CD4-positive, alpha-beta T cell (primary cell): ENCODE results near the gene WDR46. TPM values are rescaled to one million over a fixed set of nuclear protein-coding genes. Genes with fewer than 3 reads are reported as not detected.
A peak's percentile ranks its signal among the peaks of the same experiment; 100 is the strongest.

Experiments
- ATAC-seq: fragments of 200-7000 bp; cut with Tn5 transposase; one replicate; pipeline ENCODE4 v1.10.0; 2022; ENCODE audit warnings: mild to moderate bottlenecking; ENCODE audit not compliant: poor library complexity
- CTCF ChIA-PET: fragments of 350-600 bp; sonication (Branson Sonifier 250); formaldehyde crosslinking; loops from one replicate; lab custom pipeline; 2021; ENCODE audit warnings: antibody characterized with exemption, inconsistent platforms; lab: Charles Lee
- POLR2A ChIA-PET: fragments of 350-600 bp; sonication (Branson Sonifier 250); formaldehyde crosslinking; loops from one replicate; lab custom pipeline; 2021; ENCODE audit warnings: antibody characterized with exemption, inconsistent platforms; lab: Charles Lee
- DNase-seq, 14 experiments: peaks; one replicate each; pipeline ENCODE4 v3.0.0-alpha.2; 2013 to 2020; ENCODE audit warnings: mixed read lengths in 2 of 14
- H3K27ac ChIP-seq, 2 donors: one replicate each; pipeline versions ENCODE4 v1.5.1 to v1.7.0; 2013; ENCODE audit warnings: low read length in 2 of 2, low read depth in 1 of 2, mild to moderate bottlenecking in 1 of 2
- H3K27me3 ChIP-seq, 2 experiments: 1 replicate in 1 of 2; 2 replicates in 1 of 2; pipeline versions ENCODE4 v1.6.1 to v1.7.0; 2013; ENCODE audit warnings: low read length in 2 of 2, control low read depth in 1 of 2, mild to moderate bottlenecking in 1 of 2, moderate library complexity in 1 of 2; ENCODE audit not compliant: insufficient read depth in 2 of 2, control insufficient read depth in 1 of 2
- H3K36me3 ChIP-seq: one replicate; pipeline ENCODE4 v1.6.1; 2013; ENCODE audit warnings: low read length, control low read depth; ENCODE audit not compliant: insufficient read depth
- H3K4me1 ChIP-seq: one replicate; pipeline ENCODE4 v1.6.1; 2013; ENCODE audit warnings: low read length, control low read depth; ENCODE audit not compliant: insufficient read depth
- H3K4me3 ChIP-seq: one replicate; pipeline ENCODE4 v1.5.1; 2013; ENCODE audit warnings: mild to moderate bottlenecking, low read length, moderate library complexity
- H3K9me3 ChIP-seq, 2 experiments: 1 replicate in 1 of 2; 2 replicates in 1 of 2; pipeline versions ENCODE4 v1.6.1 to v1.7.0; 2013; ENCODE audit warnings: low read length in 2 of 2, mild to moderate bottlenecking in 2 of 2, control low read depth in 1 of 2, moderate library complexity in 1 of 2; ENCODE audit not compliant: control insufficient read depth in 1 of 2, insufficient read depth in 1 of 2
- H3K27ac Mint-ChIP-seq: one replicate; pipeline ENCODE4 v1.8.0; 2020; ENCODE audit warnings: mixed read lengths
- H3K27me3 Mint-ChIP-seq: one replicate; pipeline ENCODE4 v1.8.0; 2021; ENCODE audit warnings: mixed read lengths
- H3K36me3 Mint-ChIP-seq: one replicate; pipeline ENCODE4 v1.8.0; 2021; ENCODE audit warnings: low read depth, mixed read lengths
- H3K4me1 Mint-ChIP-seq: one replicate; pipeline ENCODE4 v1.8.0; 2021; ENCODE audit warnings: low read depth, mixed read lengths
- H3K4me3 Mint-ChIP-seq: one replicate; pipeline ENCODE4 v1.8.0; 2020; ENCODE audit warnings: mild to moderate bottlenecking, mixed read lengths
- H3K9me3 Mint-ChIP-seq: one replicate; pipeline ENCODE4 v1.8.0; 2020; ENCODE audit warnings: mixed read lengths
- intact Hi-C, 2 experiments: fragments of 100-400 bp; cut with DNase I in 1 of 2; cut with micrococcal nuclease in 1 of 2; formaldehyde crosslinking; loops; one replicate each; pipeline versions ENCODE4 v1.15.1 to v1.9.0; 2023 to 2025; cut with DNase I, micrococcal nuclease
- total RNA-seq, 174 experiments: library from RNA in 2 of 174; stranded (reverse) in 2 of 174; gene quantifications; one replicate each; pipeline ENCODE4 v1.2.3 and lab custom pipeline; 2021 to 2026
- TF ChIP-seq, protein P1 (sequence below): fragments of 200-600 bp; IDR thresholded peaks from one replicate; pipeline ENCODE4 v1.8.0; 2022; ENCODE audit warnings: antibody characterized with exemption, mild to moderate bottlenecking

The WDR46 gene
- total RNA-seq, 2 experiments from 2014 or later: 13.6 to 15.8 TPM

DNA sequence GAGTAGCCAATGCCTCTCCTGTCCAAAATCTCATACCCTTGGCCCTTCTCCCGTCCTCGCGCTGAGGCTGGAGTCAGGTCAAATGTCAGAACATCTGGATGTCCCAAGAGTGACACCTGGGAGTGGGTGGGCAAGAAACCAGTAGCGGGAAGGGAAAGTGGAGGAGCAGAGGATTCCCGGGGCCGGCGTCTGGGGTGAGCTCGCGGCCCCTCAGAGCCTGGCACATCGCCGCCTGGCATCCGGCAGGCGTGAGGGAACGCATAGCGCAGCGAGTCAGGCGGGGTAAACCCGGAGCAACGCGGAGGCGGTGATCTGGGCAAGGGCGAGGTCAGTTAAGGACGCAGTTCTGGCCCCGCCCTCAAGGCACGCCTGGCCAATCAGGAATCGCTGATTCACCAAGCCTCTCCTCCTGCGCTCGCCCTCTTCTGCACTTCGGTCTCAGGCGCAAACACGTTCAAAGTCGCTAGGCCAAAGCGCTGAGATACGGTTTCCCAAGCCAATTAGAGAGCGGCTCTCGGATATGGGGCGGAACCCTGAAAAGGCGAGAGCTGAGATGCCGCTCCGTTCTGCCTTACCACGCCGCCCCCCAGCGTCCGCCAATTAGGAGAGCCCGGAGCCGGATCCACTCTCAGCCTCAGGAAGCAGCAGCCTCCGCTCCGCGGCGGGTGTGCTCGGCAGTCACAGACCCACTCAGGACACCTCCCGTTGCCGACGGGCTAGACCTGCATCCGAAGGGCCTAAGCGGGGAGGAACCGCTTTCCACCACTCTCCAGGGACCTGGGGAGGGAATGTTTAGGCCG, 39.9 kb downstream of the WDR46 start:
- Mint-ChIP-seq H3K4me1 (peaks cover 37% of the 10 kb centered on the region), H3K27me3 (no peaks in the 10 kb centered on the region), H3K27ac (peak overlapping the region; percentile 97), H3K4me3 (peak overlapping the region; percentile 92), H3K36me3 (peaks cover 24% of the 10 kb centered on the region), H3K9me3 (no peaks in the 10 kb centered on the region)
- POLR2A ChIA-PET: interaction anchor here (0.5 to 4.0 kb wide), 42 partner anchors 11 to 1585 kb away, joined by 3 to 95 read pairs (median 6); partner anchors contain the start of genes B3GALT4, BRD2, GPANK1 and HLA-DMA
- intact Hi-C loops: loop anchor here (1.0 to 2.0 kb wide), 9 partner anchors 22 to 364 kb away; partner anchors contain the start of genes RING1 (in 2 of the 2), VPS52 (in 2 of the 2), RXRB (in 1 of the 2) and SLC39A7 (in 1 of the 2)
- peak; percentile 83 for ATAC-seq
- TF ChIP-seq, protein P1, sequence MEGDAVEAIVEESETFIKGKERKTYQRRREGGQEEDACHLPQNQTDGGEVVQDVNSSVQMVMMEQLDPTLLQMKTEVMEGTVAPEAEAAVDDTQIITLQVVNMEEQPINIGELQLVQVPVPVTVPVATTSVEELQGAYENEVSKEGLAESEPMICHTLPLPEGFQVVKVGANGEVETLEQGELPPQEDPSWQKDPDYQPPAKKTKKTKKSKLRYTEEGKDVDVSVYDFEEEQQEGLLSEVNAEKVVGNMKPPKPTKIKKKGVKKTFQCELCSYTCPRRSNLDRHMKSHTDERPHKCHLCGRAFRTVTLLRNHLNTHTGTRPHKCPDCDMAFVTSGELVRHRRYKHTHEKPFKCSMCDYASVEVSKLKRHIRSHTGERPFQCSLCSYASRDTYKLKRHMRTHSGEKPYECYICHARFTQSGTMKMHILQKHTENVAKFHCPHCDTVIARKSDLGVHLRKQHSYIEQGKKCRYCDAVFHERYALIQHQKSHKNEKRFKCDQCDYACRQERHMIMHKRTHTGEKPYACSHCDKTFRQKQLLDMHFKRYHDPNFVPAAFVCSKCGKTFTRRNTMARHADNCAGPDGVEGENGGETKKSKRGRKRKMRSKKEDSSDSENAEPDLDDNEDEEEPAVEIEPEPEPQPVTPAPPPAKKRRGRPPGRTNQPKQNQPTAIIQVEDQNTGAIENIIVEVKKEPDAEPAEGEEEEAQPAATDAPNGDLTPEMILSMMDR: peak; percentile 32
- Histone ChIP-seq H3K27me3 (no peaks in the 10 kb centered on the region), H3K9me3 (no peaks in the 10 kb centered on the region), H3K4me3 (peak overlapping the region; percentile 70), H3K36me3 (peaks cover 17% of the 10 kb centered on the region), H3K27ac (peak overlapping the region; percentile 98), H3K4me1 (peaks cover 32% of the 10 kb centered on the region)
- CTCF ChIA-PET: interaction anchor here (0.7 to 6.8 kb wide), 28 partner anchors 9 to 372 kb away, joined by 3 to 76 read pairs (median 4); partner anchors contain the start of genes B3GALT4, HSD17B8, ITPR3 and RGL2
- DNase-seq: peak; percentile 89 to 99 (median 94)

DNA sequence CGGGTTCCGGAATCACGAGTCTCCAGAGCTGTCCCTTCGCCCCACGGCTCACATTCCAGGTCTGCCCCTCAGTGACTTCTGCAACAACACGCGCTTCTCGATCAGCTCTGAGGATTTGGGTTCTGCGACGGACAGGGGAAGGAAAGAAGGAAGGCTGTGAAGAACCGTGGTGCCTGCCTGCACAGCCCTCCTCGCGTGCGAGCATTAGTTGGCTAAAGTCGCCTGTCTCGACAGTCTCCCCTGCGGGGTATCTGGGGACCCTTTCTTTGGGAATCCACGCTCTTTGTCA, 40.5 kb downstream of the WDR46 start:
- peak overlapping the region; percentile 92 for H3K4me3 Mint-ChIP-seq

More for the DNA sequence above, 40.5 kb downstream of the WDR46 start:
- Mint-ChIP-seq H3K27me3 (no peaks in the 10 kb centered on the region), H3K4me1 (peaks cover 37% of the 10 kb centered on the region), H3K9me3 (no peaks in the 10 kb centered on the region), H3K36me3 (peaks cover 24% of the 10 kb centered on the region), H3K27ac (peak overlapping the region; percentile 97)
- peak in 5 of 14 experiments; percentile 7 to 81 (median 23) for DNase-seq
- ChIA-PET CTCF (interaction anchor here (0.7 to 6.8 kb wide), 29 partner anchors 8 to 372 kb away, joined by 3 to 76 read pairs (median 4); partner anchors contain the start of genes B3GALT4, HSD17B8, ITPR3 and RGL2), POLR2A (interaction anchor here (0.5 to 4.0 kb wide), 35 partner anchors 10 to 403 kb away, joined by 3 to 95 read pairs (median 8); partner anchors contain the start of genes B3GALT4, BRD2, HLA-DMA and HSD17B8)
- no peaks in the 10 kb centered on the region for H3K27me3 ChIP-seq
- peaks cover 17% of the 10 kb centered on the region for H3K36me3 ChIP-seq
- H3K27ac ChIP-seq: peak overlapping the region; percentile 98
- peaks cover 32% of the 10 kb centered on the region for H3K4me1 ChIP-seq
- TF ChIP-seq, protein P1: peak; percentile 35
- peak; percentile 33 for ATAC-seq
- no peaks in the 10 kb centered on the region for H3K9me3 ChIP-seq
- peak overlapping the region; percentile 70 for H3K4me3 ChIP-seq
- intact Hi-C loops: loop anchor here (1.0 to 2.0 kb wide), 7 partner anchors 40 to 363 kb away; partner anchors contain the start of gene RING1 (in 2 of the 2)
